ENCODE data around the gene CALN1. TPM values are rescaled to one million over a fixed set of nuclear protein-coding genes. Genes with fewer than 3 reads are reported as not detected.
A peak's percentile ranks its signal among the peaks of the same experiment; 100 is the strongest.

The CALN1 gene
- total RNA-seq, 2 donors from 2014 or later = 4.3 to 6.9 TPM

- WGBS, 2 experiments (ENCODE audit: insufficient coverage in 1 of 2, insufficient read length in 1 of 2) = 86 to 92% methylated on average over 5 of the region's 5 CpGs
- H3K9me3 ChIP-seq (ENCODE audit: control insufficient read depth, low read length) = peaks cover 22% of the 10 kb centered on the region
- H3K27me3 Mint-ChIP-seq (ENCODE audit: insufficient read depth) = peaks cover 35% of the 10 kb centered on the region
- peaks cover 24% of the 10 kb centered on the region for H3K27me3 ChIP-seq (ENCODE audit: control insufficient read depth, insufficient read depth, low read length, poor library complexity, severe bottlenecking)
- H3K36me3 Mint-ChIP-seq (ENCODE audit: low read depth) = peaks cover 13% of the 10 kb centered on the region
- no peak overlapping the region for H3K4me3 ChIP-seq (ENCODE audit: low read length)
- peaks cover 11% of the 10 kb centered on the region for H3K4me1 Mint-ChIP-seq
- H3K27ac Mint-ChIP-seq = no peak overlapping the region
- TF ChIP-seq, protein P1, sequence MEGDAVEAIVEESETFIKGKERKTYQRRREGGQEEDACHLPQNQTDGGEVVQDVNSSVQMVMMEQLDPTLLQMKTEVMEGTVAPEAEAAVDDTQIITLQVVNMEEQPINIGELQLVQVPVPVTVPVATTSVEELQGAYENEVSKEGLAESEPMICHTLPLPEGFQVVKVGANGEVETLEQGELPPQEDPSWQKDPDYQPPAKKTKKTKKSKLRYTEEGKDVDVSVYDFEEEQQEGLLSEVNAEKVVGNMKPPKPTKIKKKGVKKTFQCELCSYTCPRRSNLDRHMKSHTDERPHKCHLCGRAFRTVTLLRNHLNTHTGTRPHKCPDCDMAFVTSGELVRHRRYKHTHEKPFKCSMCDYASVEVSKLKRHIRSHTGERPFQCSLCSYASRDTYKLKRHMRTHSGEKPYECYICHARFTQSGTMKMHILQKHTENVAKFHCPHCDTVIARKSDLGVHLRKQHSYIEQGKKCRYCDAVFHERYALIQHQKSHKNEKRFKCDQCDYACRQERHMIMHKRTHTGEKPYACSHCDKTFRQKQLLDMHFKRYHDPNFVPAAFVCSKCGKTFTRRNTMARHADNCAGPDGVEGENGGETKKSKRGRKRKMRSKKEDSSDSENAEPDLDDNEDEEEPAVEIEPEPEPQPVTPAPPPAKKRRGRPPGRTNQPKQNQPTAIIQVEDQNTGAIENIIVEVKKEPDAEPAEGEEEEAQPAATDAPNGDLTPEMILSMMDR (conservative IDR thresholded peaks at IDR 0.05) = no peak
- H3K27ac ChIP-seq (ENCODE audit: low read depth, low read length) = no peak overlapping the region
- peaks cover 4% of the 10 kb centered on the region for H3K4me1 ChIP-seq (ENCODE audit: control insufficient read depth, insufficient read depth, low read length)
- DNase-seq = no peak
- no peaks in the 10 kb centered on the region for H3K36me3 ChIP-seq (ENCODE audit: control insufficient read depth, insufficient read depth, low read length)
- peak overlapping the region; percentile 74 for H3K4me3 Mint-ChIP-seq
- no peak overlapping the region for H3K9ac ChIP-seq (ENCODE audit: extremely low read depth, low read length, poor library complexity, severe bottlenecking)
- peaks cover 28% of the 10 kb centered on the region for H3K9me3 Mint-ChIP-seq
Observed at GRCh38 chr7:72334698-72335097, 77.4 kb downstream of the CALN1 start.

DNA sequence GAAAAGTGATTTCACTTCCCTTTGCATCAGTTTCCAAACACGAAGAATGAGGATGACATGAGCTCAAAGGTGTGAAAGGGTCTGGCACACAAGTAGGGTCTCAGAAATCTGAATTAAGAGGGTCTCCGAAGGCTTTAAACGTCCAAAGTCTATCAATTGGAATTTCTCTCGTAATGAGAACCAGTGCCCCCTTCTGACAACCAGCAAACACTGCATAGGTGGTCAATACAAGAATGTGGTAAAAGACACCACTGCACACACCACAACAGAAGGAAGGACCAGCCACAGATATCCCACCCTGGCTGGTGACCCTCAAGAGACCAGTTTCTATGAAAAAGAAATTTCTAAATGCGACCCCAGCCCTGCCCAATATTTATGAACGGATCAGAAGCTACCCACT is 78.1 kb downstream of the CALN1 start:
- H3K9me3 Mint-ChIP-seq = peaks cover 24% of the 10 kb centered on the region
- peaks cover 32% of the 10 kb centered on the region for H3K27me3 Mint-ChIP-seq (ENCODE audit: insufficient read depth)
- Histone ChIP-seq H3K4me1 (ENCODE audit: control insufficient read depth, insufficient read depth, low read length) (peaks cover 4% of the 10 kb centered on the region), H3K36me3 (ENCODE audit: control insufficient read depth, insufficient read depth, low read length) (no peaks in the 10 kb centered on the region), H3K9ac (ENCODE audit: extremely low read depth, low read length, poor library complexity, severe bottlenecking) (no peak overlapping the region), H3K27ac (ENCODE audit: low read depth, low read length) (no peak overlapping the region), H3K27me3 (ENCODE audit: control insufficient read depth, insufficient read depth, low read length, poor library complexity, severe bottlenecking) (peaks cover 24% of the 10 kb centered on the region), H3K4me3 (ENCODE audit: low read length) (no peak overlapping the region), H3K9me3 (ENCODE audit: control insufficient read depth, low read length) (peaks cover 15% of the 10 kb centered on the region)
- peaks cover 13% of the 10 kb centered on the region for H3K36me3 Mint-ChIP-seq (ENCODE audit: low read depth)
- no peak for DNase-seq
- H3K27ac Mint-ChIP-seq = no peak overlapping the region
- H3K4me3 Mint-ChIP-seq = no peak overlapping the region
- H3K4me1 Mint-ChIP-seq = peaks cover 11% of the 10 kb centered on the region
- WGBS, 2 experiments (ENCODE audit: insufficient coverage in 1 of 2, insufficient read length in 1 of 2) = 47 to 61% methylated on average over 2 to 6 of the region's 6 CpGs
- TF ChIP-seq, protein P1 (conservative IDR thresholded peaks at IDR 0.05) = peak; percentile 80

DNA sequence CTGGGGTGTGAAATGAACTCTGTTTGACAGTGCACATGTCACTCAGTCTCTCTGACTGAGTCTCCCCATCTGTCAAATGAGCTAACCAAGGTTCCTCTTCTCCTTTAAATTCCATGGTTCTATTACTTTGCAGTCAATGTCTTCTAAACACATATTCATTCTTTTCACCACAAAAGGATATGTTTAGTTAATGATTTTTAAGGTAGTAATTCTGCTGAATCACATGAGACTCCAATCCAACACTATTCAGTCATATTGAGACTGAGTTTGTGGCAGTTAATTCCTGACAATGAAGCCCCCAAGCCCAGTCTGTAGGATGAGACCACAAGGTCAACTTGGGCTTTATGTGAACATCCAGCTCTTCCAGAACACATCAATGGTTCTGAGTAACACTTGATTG is 85.3 kb downstream of the CALN1 start:
- peaks cover 10% of the 10 kb centered on the region for H3K9me3 Mint-ChIP-seq
- H3K27me3 ChIP-seq (ENCODE audit: control insufficient read depth, insufficient read depth, low read length, poor library complexity, severe bottlenecking) = no peaks in the 10 kb centered on the region
- no peak overlapping the region for H3K27ac Mint-ChIP-seq

More for the DNA sequence above, 85.3 kb downstream of the CALN1 start:
- Histone ChIP-seq H3K4me3 (ENCODE audit: low read length) (no peak overlapping the region), H3K27ac (ENCODE audit: low read depth, low read length) (no peak overlapping the region), H3K4me1 (ENCODE audit: control insufficient read depth, insufficient read depth, low read length) (no peaks in the 10 kb centered on the region), H3K36me3 (ENCODE audit: control insufficient read depth, insufficient read depth, low read length) (no peaks in the 10 kb centered on the region), H3K9me3 (ENCODE audit: control insufficient read depth, low read length) (peaks cover 4% of the 10 kb centered on the region), H3K9ac (ENCODE audit: extremely low read depth, low read length, poor library complexity, severe bottlenecking) (no peak overlapping the region)
- Mint-ChIP-seq H3K27me3 (ENCODE audit: insufficient read depth) (no peaks in the 10 kb centered on the region), H3K4me1 (peaks cover 3% of the 10 kb centered on the region), H3K36me3 (ENCODE audit: low read depth) (peaks cover 2% of the 10 kb centered on the region), H3K4me3 (no peak overlapping the region)
- TF ChIP-seq, protein P1 (conservative IDR thresholded peaks at IDR 0.05) = no peak
- DNase-seq = no peak

All from endodermal cell (in vitro differentiated cells).